DMS79 (cell line): ENCODE measurements around the gene F3.

Source experiments
- DNase-seq: peaks from one replicate; lab custom pipeline; 2025; lab: John Stamatoyannopoulos, UW

The F3 gene

GRCh38 chr1:94527447-94528031 is 14.0 kb downstream of the F3 start:
- no peak for DNase-seq

GRCh38 chr1:94526152-94526980 is 15.2 kb downstream of the F3 start:
- no peak for DNase-seq

- no peak for DNase-seq
These were observed 17.0 kb downstream of the F3 start for GRCh38 chr1:94524531-94524930.

GRCh38 chr1:94522304-94522703 is 19.3 kb downstream of the F3 start:
- no peak for DNase-seq

- DNase-seq, result no peak
These were observed 22.2 kb downstream of the F3 start for GRCh38 chr1:94519351-94519750.

- no peak for DNase-seq
These were observed 26.1 kb downstream of the F3 start for GRCh38 chr1:94515296-94515947.

- DNase-seq, result no peak
These were observed 27.3 kb downstream of the F3 start for GRCh38 chr1:94514095-94514727.

GRCh38 chr1:94512816-94513215 is 28.7 kb downstream of the F3 start:
- no peak for DNase-seq

- DNase-seq, result no peak
These were observed 37.0 kb downstream of the F3 start for GRCh38 chr1:94504601-94505000.

GRCh38 chr1:94503153-94503552 is 38.4 kb downstream of the F3 start:
- DNase-seq, result no peak

GRCh38 chr1:94501935-94502334 is 39.6 kb downstream of the F3 start:
- DNase-seq, result no peak

GRCh38 chr1:94501426-94501825 is 40.1 kb downstream of the F3 start:
- DNase-seq, result no peak

- no peak for DNase-seq
These were observed 45.3 kb downstream of the F3 start for GRCh38 chr1:94496076-94496755.

- DNase-seq, result no peak
These were observed 51.0 kb downstream of the F3 start for GRCh38 chr1:94490556-94490955.

- DNase-seq, result no peak
These were observed 54.6 kb downstream of the F3 start for GRCh38 chr1:94486990-94487389.

- DNase-seq, result no peak
These were observed 60.1 kb downstream of the F3 start for GRCh38 chr1:94481473-94481933.

GRCh38 chr1:94479682-94480081 is 61.9 kb downstream of the F3 start:
- DNase-seq, result no peak
